Measurements from ENCODE around the gene AP1G1.

The AP1G1 gene

DNA sequence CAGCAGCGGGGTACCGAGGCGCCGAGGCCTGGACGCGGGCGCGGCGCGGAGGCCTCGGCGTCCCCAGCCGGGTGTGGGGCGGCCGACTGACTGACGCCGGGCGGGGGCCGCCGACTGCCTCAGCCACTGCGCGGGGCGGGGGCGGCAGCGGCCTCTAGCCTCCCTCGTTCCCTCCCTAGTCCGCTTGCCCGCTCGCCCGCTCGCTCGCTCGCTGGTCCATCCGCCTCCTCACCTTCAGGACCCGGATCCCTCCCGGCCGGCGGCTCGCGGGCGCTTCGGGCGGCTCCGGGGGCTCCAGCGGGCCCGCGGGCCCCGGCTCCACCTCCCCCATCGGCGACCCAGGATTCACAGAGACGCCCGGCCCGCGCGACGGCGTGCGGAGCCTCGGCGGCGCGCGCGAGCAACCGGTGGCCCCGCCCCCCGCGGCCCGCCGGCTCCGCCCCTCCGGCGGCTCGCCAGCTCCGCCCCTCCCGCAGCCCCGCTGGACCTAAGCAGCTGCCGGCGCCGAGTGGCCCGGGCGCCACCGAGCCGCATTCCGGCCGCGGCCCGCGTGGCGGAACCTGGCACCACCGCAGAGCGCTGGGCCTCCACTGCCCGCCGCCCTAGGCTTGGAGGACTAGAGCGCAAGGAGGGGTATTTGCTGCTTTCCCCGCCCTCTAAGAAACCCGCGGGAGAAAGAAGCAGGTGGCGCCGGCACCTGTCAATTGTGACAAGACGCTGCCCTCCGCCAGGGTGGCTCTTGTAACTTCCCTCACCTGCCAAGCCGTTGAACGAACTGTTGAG, 84.9 kb downstream of the AP1G1 start:
- ChIA-PET POLR2A (interaction anchor here (1.4 kb wide), 1 partner anchor 370 kb away, joined by 3 read pairs; the partner anchor contains the start of genes DHX38 and TXNL4B), CTCF (interaction anchor here (0.6 kb wide), 1 partner anchor 37 kb away, joined by 3 read pairs; no protein-coding TSS in a partner anchor)
- H3K4me3 ChIP-seq (ENCODE audit: low read depth, low read length) = peak overlapping the region; percentile 67
- H3K9me3 ChIP-seq (ENCODE audit: control insufficient read depth, insufficient read depth, low read depth, low read length) = no peaks in the 10 kb centered on the region
- peak overlapping the region; percentile 96 for H3K27ac ChIP-seq (ENCODE audit: extremely low read depth, low read depth, low read length)
- no peak for TF ChIP-seq ZNF133 (tag by site-specific recombination; IDR thresholded peaks at IDR 0.05)
- no peak for TF ChIP-seq TSHZ1 (tag by site-specific recombination; IDR thresholded peaks at IDR 0.05; ENCODE audit: borderline replicate concordance)
- peak; percentile 40; the same call in 1 of the 2 replicates for TF ChIP-seq ZNF660 (tag by site-specific recombination; IDR thresholded peaks at IDR 0.05)
- TF ChIP-seq ZFHX2 (tag by site-specific recombination; conservative IDR thresholded peaks at IDR 0.05) = peak; percentile 45; the same call in 1 of the 2 replicates
- peak; percentile 36; the same call in 1 of the 2 replicates for TF ChIP-seq CTCF (tag by site-specific recombination; IDR thresholded peaks at IDR 0.05)
- peak; percentile 89 for TF ChIP-seq PRDM10 (tag by site-specific recombination; IDR thresholded peaks at IDR 0.05)
- TF ChIP-seq, protein P1, sequence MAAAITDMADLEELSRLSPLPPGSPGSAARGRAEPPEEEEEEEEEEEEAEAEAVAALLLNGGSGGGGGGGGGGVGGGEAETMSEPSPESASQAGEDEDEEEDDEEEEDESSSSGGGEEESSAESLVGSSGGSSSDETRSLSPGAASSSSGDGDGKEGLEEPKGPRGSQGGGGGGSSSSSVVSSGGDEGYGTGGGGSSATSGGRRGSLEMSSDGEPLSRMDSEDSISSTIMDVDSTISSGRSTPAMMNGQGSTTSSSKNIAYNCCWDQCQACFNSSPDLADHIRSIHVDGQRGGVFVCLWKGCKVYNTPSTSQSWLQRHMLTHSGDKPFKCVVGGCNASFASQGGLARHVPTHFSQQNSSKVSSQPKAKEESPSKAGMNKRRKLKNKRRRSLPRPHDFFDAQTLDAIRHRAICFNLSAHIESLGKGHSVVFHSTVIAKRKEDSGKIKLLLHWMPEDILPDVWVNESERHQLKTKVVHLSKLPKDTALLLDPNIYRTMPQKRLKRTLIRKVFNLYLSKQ (tag by site-specific recombination; IDR thresholded peaks at IDR 0.05; ENCODE audit: borderline replicate concordance) = no peak
- TF ChIP-seq ZNF692 (tag by site-specific recombination; IDR thresholded peaks at IDR 0.05) = peak; percentile 8; the same call in 1 of the 2 replicates
- TF ChIP-seq ZSCAN30 (tag by site-specific recombination; IDR thresholded peaks at IDR 0.05) = 0 out of 2 replicates have a peak, but pooled peaks have one; percentile 4
- TF ChIP-seq ZNF302 (tag by site-specific recombination; IDR thresholded peaks at IDR 0.05; ENCODE audit: low read depth) = no peak
- peak; percentile 90 for TF ChIP-seq ZNF10 (tag by site-specific recombination; IDR thresholded peaks at IDR 0.05)
- no peak for TF ChIP-seq ZNF449 (tag by site-specific recombination; IDR thresholded peaks at IDR 0.05)
- TF ChIP-seq ZNF223 (tag by site-specific recombination; IDR thresholded peaks at IDR 0.05) = peak; percentile 42; the same call in 1 of the 2 replicates
- TF ChIP-seq ZNF335 (tag by site-specific recombination; conservative IDR thresholded peaks at IDR 0.05) = peak; percentile 72
- TF ChIP-seq ZBTB1 (tag by site-specific recombination; IDR thresholded peaks at IDR 0.05) = no peak
- 0 out of 2 replicates have a peak, but pooled peaks have one; percentile 47 for TF ChIP-seq ZEB2 (tag by site-specific recombination; IDR thresholded peaks at IDR 0.05)
- TF ChIP-seq ZNF341 (tag by site-specific recombination; IDR thresholded peaks at IDR 0.05; ENCODE audit: low read depth) = peak; percentile 33; the same call in 1 of the 2 replicates
- TF ChIP-seq ZBTB8A (tag by site-specific recombination; IDR thresholded peaks at IDR 0.05) = peak; percentile 78
- peak; percentile 78; the same call in 1 of the 2 replicates for TF ChIP-seq ZBTB20 (tag by site-specific recombination; IDR thresholded peaks at IDR 0.05)
- TF ChIP-seq ZNF561 (tag by site-specific recombination; IDR thresholded peaks at IDR 0.05; ENCODE audit: borderline replicate concordance) = 0 out of 2 replicates have a peak, but pooled peaks have one; percentile 15
- 0 out of 2 replicates have a peak, but pooled peaks cover 2% of the 10 kb centered on the region for H3K4me1 ChIP-seq (ENCODE audit: control insufficient read depth, insufficient read depth, low read length)
- peaks cover 0 to 3% of the 10 kb centered on the region in 2 experiments for H3K36me3 ChIP-seq (ENCODE audit: control insufficient read depth in 2 of 2, insufficient read depth in 1 of 2, low read length in 2 of 2)

Measured in HEK293 (cell line).